Measurements from ENCODE around the gene DENND1C.

The DENND1C gene

DNA sequence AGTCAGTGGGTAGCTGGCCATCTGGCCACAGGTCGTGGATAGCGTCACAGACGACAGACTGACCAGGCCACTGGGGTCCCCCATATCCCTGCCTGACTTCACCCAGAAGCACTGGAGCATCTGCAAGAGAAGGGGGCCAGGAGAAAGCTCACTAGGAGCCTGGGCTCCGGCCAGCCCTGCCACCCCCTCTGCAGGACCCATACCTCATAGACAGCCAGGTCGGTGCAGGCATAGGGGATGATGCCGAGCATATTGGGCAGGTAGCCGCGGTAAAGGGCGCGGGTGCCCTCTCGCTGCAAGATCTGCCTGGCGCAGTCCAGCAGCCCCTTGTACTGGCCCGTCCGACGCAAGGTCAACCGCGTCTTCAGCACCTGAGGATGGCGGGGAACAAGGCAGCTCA lies 54.5 kb downstream of the DENND1C start:
- TF ChIP-seq CTCF (IDR thresholded peaks at IDR 0.05; ENCODE audit: insufficient read depth, low read depth, low read length, missing control alignments): no peak
- no peak for DNase-seq (ENCODE audit: low read depth)
- no peak overlapping the region for H3K4me3 ChIP-seq (ENCODE audit: low read depth, low read length)

DNA sequence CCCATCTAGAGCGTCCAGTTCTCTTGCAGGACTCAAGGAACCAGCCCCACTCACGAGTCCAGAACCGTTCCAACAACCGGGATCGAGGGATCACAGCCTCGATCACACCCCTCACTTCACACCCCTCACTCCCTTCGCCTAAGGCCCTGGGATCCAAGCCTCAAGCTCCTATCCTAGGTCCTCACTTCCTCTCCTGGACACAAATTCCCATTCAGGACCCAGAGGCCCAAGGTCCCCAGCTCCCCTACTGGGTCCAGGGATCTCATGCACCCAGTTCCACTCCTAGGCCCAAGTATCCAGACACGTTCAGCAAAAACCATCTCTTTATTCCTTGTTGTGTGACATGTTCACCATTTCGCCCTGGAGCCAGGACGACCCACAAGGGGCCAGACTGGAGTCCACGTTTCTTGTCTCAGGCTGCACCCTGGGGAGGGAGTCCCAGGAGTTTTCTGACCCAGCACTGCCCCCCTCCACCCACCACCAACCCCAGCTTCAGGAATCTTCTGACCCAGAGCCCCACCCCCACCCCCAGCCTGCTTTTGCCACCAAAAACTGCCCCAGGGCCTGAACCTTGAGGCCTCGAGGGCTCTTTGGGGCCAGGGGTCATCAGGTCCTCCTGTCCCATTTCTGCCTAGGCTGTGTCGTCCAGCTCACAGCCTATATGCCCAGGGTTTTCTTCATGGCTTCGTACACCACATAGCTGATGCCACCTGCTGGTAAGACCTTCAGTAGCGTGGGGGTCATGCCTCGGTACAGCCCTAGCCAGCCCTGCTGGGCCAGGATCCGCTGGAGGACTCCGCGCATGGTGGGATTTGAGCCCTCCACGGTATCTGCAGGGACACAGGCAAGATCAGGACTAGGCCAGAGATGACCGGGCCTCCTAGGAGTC lies 55.6 kb downstream of the DENND1C start:
- H3K4me3 ChIP-seq (ENCODE audit: low read depth, low read length): peak overlapping the region; percentile 45
- TF ChIP-seq CTCF (IDR thresholded peaks at IDR 0.05; ENCODE audit: insufficient read depth, low read depth, low read length, missing control alignments): no peak
- no peak for DNase-seq (ENCODE audit: low read depth)

DNA sequence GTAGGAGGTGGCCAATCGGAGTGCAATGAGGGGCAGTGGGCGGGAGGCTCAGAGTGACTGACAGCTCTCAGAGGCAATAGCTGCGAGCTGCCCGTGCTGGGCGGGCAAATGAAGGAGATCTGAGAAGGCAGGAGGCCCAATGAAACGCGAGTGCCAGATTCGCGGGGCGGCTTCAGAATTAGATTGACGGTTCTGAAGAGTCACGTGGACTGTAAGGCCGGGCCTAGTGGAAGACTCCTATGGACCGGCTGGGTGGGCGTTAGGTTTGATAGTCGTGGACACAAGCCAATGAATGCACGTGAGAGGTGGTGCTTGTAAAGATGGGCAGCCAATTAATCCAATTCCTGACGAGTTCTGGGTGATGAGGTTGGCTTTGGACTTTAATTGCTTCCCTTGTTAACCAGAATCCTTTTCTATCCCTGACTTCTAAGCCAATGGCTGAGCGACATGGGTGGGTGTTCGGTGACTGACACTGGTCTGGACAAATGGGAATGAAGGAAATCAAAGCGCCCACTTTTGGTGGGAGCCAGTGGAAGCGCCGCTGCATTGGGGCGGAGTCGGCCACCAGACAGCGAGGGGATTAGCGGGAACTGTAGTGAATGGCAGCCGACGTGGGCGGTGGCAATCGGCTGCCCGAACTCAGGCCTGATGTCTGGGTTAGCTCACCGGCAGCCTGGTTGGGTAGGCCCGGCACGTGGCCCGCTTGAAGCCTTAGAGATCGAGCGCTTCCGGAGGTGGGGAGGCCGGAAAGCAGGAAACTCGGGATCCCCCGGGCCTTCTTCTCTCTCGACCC lies 56.5 kb downstream of the DENND1C start:
- peak overlapping the region; percentile 45 for H3K4me3 ChIP-seq (ENCODE audit: low read depth, low read length)
- DNase-seq (ENCODE audit: low read depth): peak; percentile 100
- TF ChIP-seq CTCF (IDR thresholded peaks at IDR 0.05; ENCODE audit: insufficient read depth, low read depth, low read length, missing control alignments): no peak

DNA sequence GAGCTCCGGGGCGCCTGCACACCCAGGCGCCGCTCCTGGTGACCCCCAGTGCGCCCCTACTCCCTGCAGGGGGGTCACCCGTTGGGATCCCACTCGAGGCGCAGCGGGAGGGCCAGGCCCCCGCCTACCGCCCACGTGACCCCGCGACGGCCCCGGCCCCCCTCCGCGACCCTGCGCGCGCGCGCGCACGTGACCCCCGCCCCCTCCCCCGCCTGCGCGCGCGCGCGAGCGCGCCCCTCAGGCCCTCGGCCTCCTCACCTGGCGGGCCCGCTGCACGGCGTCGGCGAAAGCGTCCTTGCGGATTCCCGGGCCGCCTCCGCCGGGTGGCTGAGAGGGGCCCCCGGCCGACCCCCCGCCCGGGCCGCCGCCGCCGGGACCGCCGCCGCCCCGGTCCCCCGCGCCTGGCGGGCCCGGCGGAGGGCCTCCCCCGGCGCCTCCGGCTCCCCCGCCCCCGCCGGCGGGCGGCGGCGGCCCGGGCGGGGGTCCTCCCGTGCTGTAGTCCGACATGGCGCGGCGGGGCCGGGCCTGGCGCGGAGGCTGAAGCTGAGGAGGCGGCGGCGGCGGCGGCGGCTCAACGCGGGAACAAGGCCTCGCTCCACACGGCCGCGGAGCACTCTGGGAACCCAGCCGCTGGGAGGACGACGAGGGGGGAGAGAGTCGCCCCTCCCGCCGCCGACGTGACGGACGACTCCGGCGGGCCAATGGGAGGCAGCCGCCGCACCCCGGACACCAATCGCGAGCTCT lies 57.2 kb downstream of the DENND1C start, which contains the start of gene KHSRP:
TSS of gene KHSRP (minus strand) at position 617 of the 744 bp plus-strand sequence. CDS start at position 507, 110 bp downstream.
- TF ChIP-seq CTCF (IDR thresholded peaks at IDR 0.05; ENCODE audit: insufficient read depth, low read depth, low read length, missing control alignments): no peak
- peak; percentile 46 for DNase-seq (ENCODE audit: low read depth)
- H3K4me3 ChIP-seq (ENCODE audit: low read depth, low read length): peak within 1 kb of the TSS; percentile 72

GRCh38 chr19:6423499-6424194 lies 57.9 kb downstream of the DENND1C start:
- peak overlapping the region; percentile 72 for H3K4me3 ChIP-seq (ENCODE audit: low read depth, low read length)
- TF ChIP-seq CTCF (IDR thresholded peaks at IDR 0.05; ENCODE audit: insufficient read depth, low read depth, low read length, missing control alignments): no peak
- DNase-seq (ENCODE audit: low read depth): peak; percentile 56

Data from GM12865 (cell line).